Stimulated activated CD4-positive, alpha-beta T cell treated with anti-CD3 and anti-CD28 coated beads, Interleukin-2, amount 100 ng/mL, for 48 hours (primary cell): ENCODE results near the gene ANKFN1.
"Not testable (repeated sequence)": the region's sequence is repeated elsewhere in the genome, so short reads cannot be mapped to it uniquely, and the experiment has no call there.

Source experiments
- DNase-seq, 2 donors: peaks; one replicate each; pipeline ENCODE4 v3.0.0-alpha.2; 2020

Gene ANKFN1

DNA sequence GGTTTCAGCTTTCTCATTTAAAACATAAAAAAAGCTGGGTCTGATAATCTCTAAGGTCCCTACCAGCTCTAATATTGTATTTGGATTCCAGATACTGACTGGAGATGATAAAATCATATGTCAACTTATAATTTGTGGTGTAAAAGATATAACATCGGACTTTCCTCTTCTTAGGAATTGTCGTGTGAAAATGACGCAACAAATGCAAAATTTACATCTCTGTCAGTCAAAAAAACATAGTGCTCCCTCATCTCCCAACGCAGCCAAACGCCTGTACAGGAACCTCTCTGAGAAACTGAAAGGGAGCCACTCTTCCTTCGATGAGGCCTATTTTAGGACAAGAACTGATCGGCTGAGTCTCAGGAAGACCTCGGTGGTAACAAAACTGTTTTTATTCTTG is 197.3 kb downstream of the ANKFN1 start:
- DNase-seq = no peak

- no peak for DNase-seq
Observed at GRCh38 chr17:56351675-56352074, 198.4 kb downstream of the ANKFN1 start.

DNA sequence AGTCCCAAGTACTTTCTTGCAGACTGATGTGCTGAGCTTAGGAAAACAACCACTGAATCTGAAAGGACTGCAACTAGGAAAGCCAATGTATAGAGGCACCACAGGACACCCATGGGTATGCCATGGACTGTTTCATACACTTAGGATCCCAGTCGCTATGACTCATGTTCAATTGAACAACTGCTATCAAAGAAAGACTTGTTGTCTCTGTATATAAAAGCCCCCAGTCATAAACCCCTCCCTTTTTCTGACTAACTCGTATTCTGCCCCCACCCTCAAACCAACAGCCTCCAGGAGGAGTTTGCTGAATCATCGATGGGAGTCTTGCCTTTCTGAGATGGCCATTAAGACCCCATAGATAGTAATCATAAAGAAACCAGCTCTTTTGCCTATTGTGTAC is 205.4 kb downstream of the ANKFN1 start:
- DNase-seq = no peak

DNA sequence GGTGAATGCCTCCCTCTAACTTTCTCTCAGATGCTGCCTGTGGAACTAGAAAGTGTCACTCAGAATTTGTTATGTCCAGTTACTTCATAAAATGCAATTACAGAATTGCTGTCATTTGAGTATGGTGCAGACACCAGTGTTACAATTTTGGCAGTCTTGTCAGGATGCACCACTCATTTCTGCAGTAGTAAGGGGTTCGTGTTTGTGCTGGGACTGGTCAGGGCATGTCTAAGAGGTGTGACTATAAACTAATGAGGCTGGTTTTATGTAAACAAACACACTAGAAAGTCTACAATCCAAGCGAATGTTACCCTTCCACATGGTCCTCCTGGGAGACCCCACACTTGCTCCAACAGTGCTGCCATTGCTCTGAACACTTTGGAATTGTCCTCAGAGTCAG is 206.2 kb downstream of the ANKFN1 start:
- no peak for DNase-seq

GRCh38 chr17:56367366-56367765 is 214.1 kb downstream of the ANKFN1 start:
- DNase-seq = no peak

- DNase-seq = no peak
Observed at GRCh38 chr17:56373981-56374833, 220.9 kb downstream of the ANKFN1 start.

GRCh38 chr17:56389356-56389755 is 236.1 kb downstream of the ANKFN1 start:
- no peak for DNase-seq

GRCh38 chr17:56392321-56392720 is 239.0 kb downstream of the ANKFN1 start:
- DNase-seq = no peak

DNA sequence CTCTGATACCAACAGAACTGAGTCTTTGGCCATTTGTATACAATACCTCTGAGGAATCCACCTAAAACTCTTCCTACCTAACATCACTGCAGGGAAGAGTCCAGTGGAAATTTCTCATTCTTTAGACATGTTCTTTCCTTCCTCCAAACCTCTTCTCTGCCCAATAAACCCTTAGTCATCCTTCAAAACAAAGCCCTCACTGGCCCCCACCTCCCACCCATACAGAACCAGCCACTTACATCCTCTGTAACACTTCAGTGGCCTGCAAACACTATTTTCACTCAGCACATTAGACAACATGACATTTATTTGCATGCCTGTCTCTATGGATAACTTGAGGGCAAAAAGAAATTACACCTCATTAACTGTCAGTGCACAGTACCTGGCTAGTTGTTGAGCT is 239.9 kb downstream of the ANKFN1 start:
- no peak for DNase-seq

DNA sequence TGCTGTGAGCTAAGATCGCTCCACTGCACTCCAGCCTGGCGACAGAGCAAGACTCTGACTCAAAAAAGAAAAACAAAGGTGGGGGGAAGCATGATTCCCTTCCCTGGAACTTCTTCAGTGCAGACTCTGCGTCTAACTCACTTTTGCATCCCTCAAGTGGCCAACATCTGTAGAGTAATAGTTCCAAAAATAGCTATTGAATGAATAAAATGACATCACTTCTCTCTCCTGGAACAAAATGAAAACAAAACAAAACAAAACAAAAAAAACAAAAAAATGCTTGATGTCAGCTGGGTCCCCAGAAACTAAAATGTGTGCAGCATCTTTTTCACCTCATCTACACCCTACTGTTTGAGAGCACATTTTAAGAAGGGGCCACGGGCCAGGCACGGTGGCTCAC is 242.5 kb downstream of the ANKFN1 start:
- DNase-seq = no peak

DNA sequence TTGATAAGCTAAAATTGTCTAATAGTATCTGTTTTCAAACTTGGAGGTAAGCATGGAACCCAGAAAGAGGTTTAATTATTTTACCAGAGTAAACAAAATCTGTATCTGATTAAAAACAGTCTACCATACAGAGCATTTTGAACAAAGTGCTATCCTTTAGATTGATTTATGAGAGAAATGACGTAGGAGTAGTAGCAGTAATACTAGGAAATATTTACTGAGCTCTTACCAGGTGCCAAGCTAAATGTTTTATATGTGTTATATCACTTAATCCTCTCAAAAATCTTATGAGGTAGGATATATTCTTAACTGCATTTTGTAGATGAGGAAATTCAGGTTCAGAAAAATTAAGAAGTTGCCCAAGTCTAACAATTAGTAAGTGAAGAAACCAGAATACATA is 253.8 kb downstream of the ANKFN1 start:
- DNase-seq = no peak

GRCh38 chr17:56412356-56412755 is 259.1 kb downstream of the ANKFN1 start:
- not testable (repeated sequence) for DNase-seq

- DNase-seq = no peak
Observed at GRCh38 chr17:56416682-56417351, 263.5 kb downstream of the ANKFN1 start.

DNA sequence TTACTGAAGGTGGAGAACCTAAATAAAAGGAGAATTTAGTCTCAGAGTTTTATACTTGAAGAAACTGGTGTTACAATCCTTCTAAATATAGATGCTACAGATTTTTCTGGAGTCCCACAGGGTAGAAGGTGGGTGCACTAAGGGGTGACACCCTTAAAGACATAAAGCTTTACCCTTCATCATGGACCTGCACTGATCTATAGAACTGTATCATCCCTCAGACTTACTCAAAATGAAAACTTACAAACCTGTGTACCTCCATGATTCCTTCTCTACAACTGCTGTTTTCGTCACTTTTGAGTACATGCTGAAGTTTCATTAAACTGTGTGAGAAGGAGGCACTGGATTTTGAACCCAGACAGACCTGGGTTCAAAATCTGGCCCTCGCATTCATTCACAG is 270.7 kb downstream of the ANKFN1 start:
- DNase-seq = no peak

- DNase-seq = no peak
Observed at GRCh38 chr17:56424543-56425044, 271.3 kb downstream of the ANKFN1 start.

GRCh38 chr17:56425483-56425882 is 272.2 kb downstream of the ANKFN1 start:
- DNase-seq = no peak

DNA sequence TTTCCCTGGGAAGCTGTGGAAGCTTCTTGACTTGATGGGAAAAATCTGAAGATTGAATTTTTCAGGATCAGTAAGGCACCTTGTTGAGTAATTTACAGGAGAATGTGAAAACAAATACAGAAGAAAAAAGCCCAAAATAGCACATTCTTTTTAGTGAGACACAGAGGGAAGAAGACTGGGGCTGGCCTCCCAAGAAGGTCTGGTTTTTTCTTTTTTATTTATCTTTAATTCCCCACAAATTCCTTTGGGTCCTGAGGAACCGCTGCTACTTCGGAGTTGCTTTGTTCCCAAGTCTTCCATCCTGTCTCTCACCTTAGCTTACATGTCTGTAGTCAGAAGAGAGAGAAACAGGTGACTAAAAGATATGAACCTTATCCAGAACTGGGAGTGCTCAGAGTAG is 273.6 kb downstream of the ANKFN1 start:
- no peak for DNase-seq

DNA sequence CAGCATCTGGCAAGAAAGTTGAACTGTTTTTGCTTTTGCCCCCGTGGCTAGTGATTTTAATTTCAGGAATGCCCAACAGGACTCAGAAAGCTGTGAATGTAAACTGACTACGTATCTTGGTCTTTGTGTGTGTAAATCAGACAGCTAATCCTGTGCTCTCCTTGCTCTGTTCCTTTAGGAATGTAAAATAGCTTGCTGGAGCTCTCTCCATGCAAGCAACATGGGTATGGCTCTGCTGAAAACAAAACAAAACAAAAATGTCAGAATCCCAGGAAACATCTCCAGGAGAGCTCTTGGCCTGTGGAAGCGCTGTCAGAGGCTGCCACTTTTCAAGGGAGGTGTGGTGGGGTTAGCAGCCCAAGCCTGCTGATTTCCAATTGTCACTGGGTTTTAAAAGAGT is 278.5 kb downstream of the ANKFN1 start:
- no peak for DNase-seq

- no peak for DNase-seq
Observed at GRCh38 chr17:56432443-56432842, 279.2 kb downstream of the ANKFN1 start.

GRCh38 chr17:56434610-56435009 is 281.3 kb downstream of the ANKFN1 start:
- DNase-seq = no peak

- no peak for DNase-seq
Observed at GRCh38 chr17:56436142-56436541, 282.9 kb downstream of the ANKFN1 start.

DNA sequence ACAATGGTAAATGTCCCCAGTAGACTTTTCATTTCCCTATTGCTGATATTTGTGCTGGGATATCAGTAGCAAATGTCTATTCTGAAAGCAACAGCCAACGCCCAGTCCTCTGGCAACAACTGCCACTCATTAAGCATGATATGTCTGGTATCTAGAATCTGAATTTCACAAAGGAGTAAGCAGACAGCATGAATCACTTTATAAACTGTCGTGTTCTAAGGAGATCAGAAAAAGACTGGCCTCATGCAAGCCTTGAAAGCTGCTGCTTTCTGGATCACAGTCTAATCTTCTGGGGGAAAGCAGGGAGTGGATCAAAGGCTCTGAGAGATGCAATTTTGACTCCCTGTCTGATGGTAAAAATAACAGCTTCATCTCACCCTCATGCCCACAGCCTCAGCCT is 287.1 kb downstream of the ANKFN1 start:
- no peak for DNase-seq

- DNase-seq = no peak
Observed at GRCh38 chr17:56441308-56441707, 288.0 kb downstream of the ANKFN1 start.

DNA sequence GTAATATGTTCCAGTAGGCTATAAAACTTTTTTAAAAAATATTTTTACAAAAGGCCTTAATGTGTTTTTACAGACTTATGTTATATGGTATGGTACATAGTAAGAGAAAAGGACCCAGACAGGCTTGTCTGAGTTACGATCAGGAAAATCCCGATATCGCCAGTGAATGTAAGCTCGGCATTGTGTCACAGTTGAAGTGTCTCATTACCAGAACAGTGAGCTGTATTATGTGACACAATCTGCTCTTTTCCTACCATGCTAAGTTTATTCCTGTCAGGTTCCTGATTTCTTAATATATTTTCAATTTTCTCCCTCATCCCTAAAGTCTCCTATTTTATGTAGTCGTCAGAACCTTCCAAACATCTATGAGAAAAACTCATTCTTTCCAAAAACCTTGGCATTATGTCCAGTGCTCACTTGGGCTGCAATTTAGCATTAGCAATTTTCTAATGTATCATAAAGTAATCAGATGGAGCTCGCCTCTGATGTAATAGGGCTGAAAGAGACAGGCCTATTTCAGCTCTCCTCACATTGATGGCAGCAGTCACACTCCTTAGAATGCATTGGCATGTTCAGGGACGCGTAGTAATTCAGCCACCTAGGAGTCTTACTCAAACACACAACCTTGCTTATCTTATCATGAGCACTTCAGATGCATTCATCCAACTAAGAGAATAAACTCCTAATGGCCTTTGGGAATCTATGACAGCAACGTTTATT is 292.6 kb downstream of the ANKFN1 start:
- no peak for DNase-seq
